NOMO-1 (cell line): ENCODE results near the gene NTN4.
"Not testable (repeated sequence)": the region's sequence is repeated elsewhere in the genome, so short reads cannot be mapped to it uniquely, and the experiment has no call there.

Source experiments
- DNase-seq, 2 experiments: peaks; one replicate each; lab custom pipeline; 2025; ENCODE audit not compliant: unreplicated experiment in 2 of 2; lab: John Stamatoyannopoulos, UW

NTN4 gene

DNA sequence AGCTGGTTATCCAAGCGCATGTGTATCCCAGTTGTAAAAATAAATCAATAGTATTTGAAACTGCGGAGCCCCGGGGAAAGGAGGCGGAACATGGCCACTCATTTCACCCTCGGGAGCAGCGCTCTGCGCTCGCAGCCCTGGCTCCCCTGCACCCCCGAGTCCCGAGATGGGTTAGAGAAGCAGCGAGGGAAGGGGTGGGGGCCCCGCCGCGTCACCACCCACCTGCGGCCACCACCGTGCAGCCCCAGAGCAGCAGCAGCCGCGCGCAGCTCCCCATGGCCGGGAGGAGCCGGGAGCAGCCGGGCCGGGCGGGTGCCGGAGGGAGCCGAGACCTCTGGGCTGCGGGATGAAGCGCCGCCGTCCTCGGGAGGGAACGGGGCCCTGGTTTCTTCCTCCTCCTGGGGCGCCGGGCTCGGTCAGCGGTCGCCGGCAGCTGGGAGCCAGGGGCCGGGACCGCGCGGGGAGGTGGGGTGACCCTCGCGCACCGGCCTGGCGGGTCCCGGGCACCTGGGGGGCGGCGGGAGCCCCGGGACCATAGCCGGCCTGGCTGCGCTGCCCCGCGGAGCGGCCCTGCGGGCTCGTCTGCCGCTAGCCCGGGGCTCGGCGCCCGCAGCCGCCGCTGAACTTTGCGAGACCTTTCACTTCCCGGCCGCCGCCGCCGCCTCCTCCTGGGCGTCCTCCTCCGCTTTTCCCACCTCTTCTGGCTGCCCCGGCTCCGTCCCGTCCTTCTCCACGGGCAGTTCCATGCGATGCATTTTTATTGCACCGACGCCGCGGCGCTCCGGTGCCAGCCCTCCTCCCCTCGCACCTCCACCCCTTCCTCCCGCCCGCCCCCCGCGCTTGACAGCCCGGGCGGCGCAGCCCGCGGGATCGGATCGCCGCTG, at the start of gene NTN4:
NTN4 (minus strand) TSS at position 732 of the 884 bp plus-strand sequence; CDS start at position 277, 455 bp downstream.
- DNase-seq: no peak

DNA sequence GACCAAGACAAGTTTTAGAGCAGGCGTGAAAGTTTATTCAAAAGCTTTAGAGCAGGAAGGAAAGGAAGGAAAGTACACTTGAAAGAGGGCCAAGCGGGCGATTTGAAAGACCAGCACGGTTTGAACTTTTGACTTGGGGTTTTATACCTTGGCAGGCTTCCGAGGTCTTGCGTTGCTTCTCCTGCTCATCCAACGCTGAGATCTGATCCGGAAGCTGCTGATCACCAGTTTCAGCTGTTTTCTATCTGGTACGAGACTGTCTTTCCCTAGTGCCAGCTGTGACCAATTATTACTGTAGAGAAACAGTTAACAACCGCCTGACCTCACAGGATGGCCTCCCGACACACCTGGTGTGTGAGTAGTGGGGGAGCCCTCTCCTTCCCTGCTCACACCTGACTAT, 47.6 kb upstream of the NTN4 start:
- DNase-seq: no peak

DNA sequence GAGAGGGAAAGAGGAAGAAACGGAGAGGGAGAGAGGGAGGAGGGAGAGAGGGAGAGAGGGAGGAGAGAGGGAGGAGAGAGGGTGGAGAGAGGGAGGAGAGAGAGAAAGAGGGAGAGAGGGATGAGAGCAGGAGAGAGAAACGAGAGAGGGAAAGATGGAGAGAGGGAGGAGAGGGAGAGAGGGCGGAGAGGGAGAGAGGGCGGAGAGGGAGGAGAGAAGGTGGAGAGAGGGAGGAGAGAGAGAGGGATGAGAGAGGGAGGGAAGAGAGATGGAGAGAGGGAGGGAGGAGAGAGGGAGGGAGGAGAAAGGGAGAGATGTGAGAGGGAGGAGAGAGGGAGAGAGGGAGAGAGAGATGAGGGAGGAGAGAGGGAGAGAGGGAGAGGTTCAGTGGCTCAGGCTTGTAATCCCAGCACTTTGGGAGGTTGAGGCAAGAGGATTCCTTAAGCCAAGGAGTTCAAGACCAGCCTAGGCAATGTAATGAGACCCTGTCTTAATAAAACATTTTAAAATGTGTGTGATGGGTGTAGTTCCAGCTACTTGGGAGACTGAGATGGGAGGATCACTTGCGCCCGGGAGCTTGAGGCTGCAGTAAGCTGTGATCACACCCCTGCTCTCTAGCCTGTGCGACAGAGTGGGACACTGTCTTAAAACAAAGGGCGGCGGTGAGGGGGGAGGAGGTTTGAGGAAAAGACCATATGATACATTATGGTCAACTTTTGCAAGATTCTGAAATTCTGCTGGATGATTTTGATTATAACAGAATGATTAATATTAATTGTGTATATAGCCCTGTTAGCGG, 46.9 kb upstream of the NTN4 start:
- no peak for DNase-seq

DNA sequence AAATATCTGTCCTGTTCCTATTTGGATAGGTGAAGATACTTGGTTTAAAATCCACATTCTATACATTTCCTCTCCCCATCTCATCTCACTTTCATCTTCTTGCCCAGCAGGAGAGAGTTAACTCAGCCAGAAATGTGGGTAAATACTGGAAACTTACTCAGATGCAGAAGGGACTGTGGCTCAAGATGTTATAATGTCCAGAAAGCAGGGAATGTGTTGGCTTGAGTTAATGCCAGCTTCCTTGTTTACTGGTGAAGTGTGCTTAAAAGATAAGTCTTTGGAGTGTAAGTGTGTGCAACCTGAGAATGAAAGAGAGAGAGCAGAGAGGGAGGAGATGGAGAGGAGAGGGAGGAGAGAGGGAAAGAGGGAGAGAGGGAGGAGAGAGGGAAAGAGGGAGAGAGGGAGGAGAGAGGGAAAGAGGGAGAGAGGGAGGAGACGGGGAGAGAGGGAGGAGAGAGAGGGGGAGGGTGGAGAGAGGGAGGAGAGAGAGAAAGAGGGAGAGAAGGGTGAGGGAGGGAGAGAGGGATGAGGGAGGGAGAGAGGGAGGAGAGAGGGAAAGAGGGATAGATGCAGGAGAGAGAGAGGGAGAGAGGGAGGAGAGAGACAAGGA, 46.2 kb upstream of the NTN4 start:
- no peak for DNase-seq

DNA sequence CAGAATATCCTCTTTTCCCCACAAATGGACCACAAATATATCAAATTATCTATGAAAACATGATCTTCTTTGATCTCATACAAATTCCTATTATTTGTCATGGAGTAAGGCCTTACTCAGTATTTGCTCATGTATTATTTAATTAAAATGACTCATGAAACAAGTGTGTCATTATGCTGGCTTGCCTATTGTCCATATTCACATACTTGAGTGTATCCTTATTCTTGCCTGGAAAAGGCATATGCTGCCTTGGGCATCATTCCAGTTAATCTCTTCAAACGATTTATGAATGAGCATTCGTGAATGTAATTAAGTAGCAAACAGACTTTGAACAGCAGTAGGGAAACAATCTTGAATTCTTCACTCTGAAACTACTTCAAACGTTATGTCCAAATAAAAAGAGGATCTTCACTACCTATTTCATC, 45.6 kb upstream of the NTN4 start:
- no peak for DNase-seq

DNA sequence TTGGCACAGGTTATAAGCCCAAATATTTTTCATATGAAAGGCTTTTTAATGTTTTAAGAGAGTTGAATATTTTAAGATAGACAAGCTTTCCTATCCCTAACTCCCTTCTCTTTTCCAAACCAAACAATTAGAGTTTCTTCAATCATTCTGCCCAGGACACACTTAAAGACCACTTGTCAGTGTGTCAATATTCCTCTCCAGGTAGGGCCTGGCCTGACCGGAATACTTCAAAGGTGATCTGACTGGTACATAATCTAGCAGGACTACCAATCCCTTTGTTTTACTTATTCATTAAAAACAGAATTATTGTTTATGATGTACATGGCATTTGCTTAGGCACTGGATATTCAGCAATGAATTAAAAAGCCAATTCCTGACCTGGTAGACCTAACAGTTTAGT, 44.0 kb upstream of the NTN4 start:
- DNase-seq: no peak

DNA sequence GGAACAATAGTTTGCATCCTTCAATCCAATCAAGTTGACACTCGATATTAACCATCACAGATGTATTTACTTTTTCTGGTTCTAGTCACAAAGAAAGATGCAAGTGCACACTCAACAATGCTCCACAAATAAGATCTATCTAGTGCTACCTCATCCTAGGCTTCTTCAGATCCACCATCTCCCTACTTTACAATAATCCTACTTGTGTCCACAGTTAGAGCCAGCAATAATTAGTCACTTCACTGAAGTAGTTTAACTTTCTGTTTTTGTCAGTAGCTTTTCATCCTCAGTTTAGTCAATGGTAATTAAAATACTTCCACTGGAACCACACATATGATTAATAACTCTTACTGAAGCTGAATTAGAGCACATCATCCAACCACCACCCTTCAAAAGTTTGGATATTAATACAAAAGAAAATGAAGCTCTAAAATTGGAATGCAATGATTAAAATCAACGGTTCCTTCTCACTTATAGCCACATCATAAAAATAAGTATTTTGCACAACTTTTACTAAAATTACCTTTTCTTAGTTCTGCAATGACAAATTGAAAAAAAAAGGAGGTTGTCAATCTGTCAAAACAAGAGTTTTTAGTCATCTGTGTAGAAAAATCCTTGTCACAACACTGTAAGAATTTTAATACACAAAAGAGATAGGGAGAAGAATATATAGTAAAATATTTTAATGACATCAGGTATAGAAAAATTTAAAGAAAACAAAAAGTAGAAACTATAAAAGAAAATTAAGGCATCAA, 39.9 kb upstream of the NTN4 start:
- no peak for DNase-seq

DNA sequence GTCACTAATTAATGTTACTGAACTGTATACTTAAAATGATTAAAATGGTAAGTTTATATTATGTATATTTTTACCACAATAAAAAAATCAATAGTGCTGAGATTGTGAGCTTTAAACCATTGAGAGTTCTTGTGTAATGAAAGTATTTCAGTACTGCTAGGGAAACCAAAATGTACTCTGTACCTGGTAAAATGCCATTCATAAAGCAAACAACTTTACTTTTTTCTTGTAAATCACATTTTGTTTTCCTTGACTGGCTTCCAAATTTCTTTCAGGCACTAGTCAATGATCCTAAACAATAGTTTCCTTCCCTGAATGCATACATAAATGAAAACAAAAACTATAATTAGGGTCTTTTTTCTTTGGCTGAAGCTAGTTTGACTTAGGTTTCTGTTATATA, 38.8 kb upstream of the NTN4 start:
- no peak for DNase-seq

DNA sequence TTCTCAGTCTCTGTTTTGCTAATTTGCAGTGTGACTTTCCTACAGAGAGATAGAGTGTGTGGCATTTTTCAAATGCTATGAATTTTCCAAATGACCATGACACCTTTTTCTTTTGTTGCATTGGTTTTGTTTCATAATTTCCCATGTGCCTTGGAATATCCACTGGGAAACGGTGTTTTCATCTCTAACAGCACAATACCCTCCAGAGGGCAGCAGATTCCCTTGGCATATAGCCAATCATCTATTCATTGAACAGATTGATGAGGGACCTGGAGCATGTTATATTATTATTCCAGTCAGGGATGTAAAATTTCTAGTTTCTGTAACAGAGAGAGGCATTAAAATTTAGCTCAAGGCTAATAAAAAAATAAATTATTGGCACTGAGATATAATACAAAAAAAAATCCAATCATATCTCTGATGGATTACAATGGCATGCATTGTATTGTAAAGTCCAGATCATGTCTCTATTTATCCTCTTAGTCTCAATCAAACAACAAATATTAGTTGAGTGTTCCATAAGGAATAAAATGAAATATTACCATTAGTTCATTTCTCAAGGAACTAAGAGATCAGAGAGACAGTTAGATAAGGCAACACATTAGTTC, 29.6 kb upstream of the NTN4 start:
- no peak for DNase-seq

DNA sequence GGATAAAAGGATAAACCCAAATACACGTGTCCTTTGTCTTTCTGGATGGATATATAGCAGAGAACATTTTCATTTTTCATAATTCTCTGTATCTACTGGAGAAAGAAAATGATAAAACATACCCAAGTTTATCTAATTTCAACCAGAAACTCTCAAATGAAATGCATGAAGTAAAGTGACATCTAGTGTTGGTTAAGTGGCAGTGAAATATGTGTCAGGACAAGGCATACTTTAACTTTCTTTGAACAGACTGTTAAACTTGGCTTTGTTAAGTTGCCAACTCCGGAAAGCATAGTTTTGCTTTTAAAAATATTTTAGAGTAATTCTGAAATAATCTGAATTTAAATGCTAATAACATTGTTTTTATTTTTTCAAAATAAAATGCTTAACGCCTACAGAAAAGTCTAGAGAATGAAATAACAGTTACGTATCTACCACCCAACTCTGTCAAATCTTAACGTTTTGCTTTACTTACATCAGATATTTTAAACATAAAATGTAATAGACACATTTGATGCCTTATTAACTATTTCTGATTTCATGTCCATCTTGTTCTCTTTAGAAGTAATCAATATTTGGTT, 25.2 kb upstream of the NTN4 start:
- DNase-seq: peak in 1 of 2 experiments; percentile 46

DNA sequence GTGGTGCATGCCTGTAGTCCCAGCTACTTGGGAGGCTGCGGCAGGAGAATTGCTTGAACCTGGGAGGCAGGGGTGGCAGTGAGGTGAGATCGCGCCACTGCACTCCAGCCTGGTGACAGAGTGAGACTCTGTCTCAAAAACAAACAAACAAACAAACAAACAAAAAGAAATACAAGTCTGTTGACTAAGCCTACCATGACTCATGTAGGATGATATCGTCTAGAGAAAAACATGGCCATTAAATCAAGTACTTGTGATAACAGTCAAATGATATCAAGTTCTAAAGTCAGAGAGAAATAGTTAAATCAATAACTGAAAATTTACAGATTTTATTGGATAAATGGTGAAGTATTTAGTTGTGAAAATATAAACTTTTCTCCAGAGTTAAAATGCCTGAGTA, 21.6 kb upstream of the NTN4 start:
- not testable (repeated sequence) for DNase-seq

DNA sequence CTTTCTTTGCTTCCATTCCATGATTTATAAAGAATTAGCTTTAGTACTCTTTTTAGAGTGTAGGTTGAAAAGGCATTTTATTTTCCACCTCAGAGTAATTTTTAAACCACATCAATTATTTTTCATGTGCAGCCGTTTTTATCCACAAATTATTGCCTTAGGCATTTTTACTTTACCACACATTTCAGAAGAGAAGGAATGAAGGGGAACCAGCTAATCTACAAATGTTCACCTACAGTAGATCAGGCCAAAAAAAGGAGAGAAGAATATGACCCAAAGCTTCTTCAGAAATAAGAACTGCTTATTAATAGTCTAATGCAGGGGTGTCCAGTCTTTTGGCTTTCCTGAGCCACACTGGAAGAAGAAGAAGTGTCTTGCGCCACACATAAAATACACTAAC, 19.8 kb upstream of the NTN4 start:
- no peak for DNase-seq

DNA sequence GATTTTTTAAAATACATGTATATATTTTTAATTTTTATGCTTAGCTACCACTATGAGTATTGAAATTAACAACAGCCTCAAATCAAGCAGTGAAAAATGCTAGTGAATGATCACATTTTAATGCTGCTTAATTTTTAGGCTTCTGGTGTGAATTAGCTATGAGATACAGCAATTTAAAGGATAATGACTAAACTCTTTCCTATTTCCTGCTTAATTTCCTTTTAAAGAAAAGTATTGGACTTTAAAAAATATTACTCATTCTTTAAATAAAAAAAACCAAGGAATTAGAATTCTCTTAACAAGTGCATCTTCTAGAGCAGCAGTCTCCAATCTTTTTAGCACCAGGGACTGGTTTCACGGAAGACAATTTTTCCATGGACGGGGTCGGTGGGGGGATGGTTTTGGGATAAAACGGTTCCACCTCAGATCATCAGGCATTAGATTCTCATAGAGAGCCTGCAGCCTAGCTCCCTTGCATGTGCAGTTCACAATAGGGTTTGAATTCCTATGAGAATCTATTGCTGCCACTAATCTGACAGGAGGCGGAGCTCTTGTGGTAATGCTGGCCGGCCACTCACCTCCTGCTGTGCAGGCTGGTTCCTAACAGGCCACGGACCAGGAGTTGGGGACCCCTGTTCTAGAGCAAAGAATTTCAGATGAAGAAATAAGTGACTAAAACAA, 18.6 kb upstream of the NTN4 start:
- no peak for DNase-seq

DNA sequence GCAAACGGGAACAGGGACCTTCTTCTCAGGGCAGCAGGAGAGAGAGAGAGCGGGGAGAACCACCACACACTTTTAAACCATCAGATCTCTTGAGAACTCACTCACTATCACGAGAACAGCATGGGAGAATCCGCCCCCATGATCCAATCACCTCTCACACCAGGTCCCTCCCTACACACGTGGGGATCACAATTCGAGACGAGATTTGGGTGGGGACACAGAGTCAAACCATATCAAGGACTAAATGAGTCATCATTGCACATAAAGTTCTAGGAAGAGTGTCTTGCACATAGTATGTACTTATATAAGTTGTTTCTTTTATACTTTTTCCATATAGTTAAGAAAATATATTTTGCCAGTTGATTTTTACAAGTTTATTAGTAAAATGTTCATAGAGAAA, 17.6 kb upstream of the NTN4 start:
- DNase-seq: no peak

DNA sequence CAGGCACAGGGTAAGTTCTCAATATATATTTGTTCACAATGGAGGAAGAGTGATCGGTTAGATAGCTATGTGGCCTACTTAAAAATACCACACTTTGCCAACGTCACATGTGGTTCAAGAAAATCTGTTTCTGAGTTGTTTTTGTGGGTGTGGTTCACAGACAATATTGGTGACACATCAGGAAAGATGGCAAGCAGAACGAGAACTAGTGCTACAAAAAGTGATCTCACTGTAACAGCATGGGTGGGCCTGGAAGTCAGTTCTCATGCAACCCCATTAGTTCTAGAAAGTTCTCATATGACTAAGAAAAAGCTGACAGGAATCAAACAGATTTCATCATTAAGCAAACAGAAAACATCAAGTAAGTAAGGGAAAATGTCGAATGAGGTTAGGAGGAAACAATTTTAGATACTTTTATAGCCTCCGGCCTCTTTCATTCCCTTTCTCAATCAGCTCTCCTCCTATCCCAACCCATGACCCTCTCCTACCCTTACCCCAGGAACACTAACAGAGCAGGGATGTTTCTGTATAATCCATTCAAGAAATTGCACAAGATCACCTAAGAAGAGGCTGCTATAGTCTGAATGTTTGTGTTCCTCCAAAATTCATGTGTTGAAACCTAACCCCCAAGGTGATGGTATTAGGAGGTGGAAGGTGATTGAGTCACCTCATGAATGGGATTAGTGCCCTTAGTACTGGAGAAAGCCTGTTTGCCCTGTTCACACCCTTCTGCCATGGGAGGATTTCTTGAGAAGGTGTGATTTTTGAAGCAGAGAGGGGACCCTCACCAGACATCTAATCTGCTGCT, 15.5 kb upstream of the NTN4 start:
- DNase-seq: no peak

DNA sequence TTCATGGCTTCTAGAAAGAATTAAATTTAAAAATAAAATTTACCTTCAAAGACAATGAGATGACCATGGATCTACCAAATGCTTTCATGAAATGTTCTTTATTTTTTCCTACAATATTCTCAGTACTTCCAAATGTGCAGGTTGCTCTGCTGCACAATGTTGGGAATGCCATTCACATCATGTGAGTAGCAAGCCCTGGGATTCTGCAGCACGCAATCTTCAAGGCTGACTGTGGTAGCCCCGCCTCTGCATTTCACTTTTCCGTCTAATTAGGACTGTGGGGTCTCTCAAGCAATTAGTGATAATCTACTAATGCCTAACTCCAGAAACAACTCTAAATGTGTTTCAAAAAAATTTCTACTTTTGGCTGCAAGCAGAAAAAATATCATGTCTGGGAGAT, 13.7 kb upstream of the NTN4 start:
- no peak for DNase-seq

DNA sequence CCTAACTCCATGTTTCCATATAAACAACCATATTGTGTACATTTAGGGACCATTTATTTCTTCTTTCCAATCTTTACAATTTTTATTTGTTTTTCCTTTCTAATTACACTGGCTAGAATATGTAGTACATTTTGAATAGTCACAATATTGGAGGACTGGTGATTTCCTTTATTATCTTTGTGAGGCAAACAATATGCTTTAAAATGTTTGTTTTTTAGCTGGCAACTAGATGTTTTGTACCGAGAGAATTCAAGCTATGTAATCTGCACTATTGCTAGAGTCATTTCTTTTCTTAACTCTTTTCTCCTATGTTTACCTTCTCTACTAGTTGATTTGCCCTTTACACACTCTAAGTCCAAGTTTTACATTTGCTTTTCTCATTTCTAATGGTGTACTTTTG, 13.3 kb upstream of the NTN4 start:
- DNase-seq: no peak

DNA sequence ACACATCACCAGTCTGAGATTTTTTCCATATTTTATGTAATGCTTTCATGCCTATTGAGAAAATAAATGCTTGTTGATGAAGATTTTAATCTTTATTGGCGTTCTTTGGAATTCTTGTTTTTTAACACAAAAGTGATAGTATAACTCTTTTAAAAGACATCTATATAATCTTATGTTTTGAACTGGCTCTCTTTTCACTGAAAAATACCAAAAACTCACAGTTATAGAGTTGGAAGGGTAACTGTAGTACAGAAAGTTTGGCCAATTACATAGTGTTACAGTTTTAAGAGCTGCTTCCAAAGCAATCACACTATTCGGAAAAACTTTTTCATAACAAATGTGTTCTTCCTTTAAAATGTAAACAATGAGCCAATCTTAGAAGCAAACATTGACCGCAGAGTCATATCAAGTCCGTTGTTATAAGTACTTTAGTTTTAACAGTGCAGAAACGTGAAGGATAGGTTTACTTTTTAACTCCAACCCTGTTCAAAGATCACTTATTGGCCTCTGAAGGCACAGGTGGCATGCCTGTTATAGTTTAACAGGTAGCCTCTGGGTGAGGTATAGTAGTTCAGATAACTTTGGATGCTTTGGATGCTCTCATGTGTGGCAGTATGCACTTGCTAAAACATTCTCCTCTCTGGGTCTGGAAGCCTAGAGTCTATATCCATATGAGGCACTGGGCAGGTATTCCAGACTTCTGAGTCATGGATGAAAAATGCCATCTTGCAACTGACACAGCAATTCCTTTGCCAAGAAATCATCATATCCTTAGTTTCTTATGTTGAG, 12.1 kb upstream of the NTN4 start:
- no peak for DNase-seq
